HG03095 (cell line): ENCODE data around the gene S1PR5.
"Not testable (repeated sequence)": the region's sequence is repeated elsewhere in the genome, so short reads cannot be mapped to it uniquely, and the experiment has no call there.

ENCODE experiments used
- ATAC-seq: cut with Tn5 transposase; IDR thresholded peaks from one replicate; pipeline ENCODE4 v1.9.1; 2021; ENCODE audit warnings: moderate library complexity; ENCODE audit not compliant: unreplicated experiment

Gene S1PR5

DNA sequence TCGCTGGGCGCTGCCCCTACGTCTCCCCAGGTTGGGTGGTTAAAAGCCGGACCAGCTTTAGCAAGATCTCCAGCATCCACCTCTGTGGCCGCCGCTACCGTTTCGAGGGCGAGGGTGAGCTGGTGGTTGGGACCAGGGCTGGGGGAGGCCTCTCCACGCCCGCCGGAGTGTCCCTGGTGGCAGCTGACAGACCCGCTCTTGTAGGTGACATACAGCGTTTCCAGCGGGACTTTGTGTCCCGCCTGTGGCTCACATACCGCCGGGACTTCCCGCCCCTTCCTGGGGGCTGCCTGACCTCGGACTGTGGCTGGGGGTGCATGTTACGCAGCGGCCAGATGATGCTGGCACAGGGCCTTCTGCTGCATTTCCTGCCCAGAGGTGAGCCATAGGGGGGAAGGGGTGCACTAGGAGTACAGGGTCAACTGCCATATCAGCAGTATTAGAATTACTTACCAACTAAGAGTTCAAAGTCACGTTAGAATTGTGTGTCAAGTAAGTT, 27.6 kb upstream of the S1PR5 start:
- no peak for ATAC-seq

DNA sequence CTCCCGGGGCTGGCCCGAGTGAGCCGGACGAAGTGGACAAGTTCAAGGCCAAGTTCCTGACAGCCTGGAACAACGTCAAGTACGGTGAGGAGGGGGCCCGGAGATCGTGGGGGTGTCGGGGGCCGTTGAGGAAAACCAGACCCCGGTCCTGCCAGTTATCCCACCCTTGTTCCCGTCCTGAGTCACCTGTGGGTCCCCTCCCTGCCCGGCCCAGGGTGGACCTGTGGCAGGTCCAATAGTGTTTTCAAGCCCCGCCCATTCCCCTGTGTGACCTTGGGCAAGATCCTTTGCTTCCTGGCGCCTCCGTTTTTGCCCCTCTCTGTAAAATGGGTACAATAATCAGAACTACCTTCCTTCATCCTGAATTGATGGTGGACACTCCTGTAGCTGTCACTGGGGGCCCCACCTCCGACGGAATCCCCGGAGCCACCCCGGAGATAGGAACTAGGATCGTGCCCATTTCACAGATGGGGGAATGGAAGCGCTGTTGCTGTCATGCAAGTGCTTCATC, 27.1 kb upstream of the S1PR5 start:
- ATAC-seq: no peak

DNA sequence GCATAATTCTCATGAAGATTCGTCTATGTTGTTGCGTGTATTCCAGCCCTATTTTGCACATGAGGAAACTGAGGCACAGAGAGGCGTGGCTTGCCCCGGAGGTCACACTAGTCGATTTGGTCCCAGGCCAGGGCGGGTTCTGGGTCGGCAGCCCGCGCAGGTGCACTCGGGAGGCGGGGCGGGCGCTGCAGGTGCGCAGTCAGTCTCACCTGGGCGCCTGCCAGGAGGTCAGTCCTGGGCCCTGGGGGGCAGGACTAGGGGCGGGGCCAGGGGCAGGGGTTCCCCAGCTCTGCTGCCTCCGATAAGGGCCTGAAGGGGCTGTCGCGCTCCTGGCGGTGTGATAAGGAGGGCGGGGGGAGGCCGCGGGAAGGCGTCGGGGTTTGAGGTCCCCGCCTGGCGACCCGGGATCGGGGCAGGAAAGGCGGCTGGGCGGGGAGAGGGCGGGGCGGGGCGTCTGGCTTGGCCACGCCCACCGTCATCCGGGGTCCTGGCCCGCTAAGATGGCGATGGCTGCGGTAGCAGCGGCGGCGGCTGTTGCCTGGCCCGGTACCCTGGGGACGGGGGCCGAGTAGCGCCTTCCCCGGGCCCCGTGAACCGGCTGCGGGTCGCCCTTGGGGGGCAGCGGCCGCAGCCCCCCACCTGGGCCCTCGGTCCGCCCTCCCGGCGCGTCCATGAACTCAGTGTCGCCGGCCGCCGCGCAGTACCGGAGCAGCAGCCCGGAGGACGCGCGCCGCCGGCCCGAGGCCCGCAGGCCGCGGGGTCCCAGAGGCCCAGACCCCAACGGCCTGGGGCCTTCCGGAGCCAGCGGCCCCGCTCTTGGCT, 26.4 kb upstream of the S1PR5 start, which contains the start of gene ATG4D:
ATG4D (plus strand) TSS at position 485 of the 822 bp plus-strand sequence; CDS start at position 672, 187 bp downstream.
- ATAC-seq: peak; percentile 61

DNA sequence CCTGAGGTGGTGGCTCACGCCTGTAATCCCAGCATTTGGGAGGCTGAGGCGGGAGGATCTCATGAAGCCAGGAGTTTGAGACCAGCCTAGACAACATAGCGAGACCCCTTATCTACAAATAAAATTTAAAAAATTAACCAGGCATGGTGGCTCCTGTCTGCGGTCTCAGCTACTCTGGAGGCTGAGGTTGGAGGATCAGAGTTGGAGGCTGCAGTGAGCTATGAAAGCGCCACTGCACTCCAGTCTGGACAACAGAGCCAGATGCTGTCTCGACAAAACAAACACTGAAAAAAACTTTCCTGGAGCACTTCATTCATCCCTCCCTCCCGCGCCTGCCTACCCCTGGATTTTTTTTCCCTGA, 25.8 kb upstream of the S1PR5 start:
- ATAC-seq: no peak

DNA sequence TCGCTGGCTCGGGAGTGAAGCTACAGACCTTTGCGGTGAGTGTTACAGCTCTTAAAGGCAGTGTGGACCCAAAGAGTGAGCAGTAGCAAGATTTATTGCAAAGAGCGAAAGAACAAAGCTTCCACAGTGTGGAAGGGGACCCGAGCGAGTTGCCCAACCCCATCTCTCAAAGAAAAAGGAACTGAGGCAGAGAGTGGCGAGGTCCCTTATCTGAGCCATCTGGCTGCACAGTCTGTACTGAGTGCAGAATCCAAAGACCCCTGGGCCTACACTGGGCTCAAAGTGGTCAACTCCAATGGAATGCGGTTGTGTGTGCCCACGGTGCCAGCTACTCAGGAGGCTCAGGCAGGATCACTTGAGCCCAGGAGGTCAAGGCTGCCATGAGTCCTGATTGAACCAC, 21.8 kb upstream of the S1PR5 start:
- ATAC-seq: not testable (repeated sequence)

DNA sequence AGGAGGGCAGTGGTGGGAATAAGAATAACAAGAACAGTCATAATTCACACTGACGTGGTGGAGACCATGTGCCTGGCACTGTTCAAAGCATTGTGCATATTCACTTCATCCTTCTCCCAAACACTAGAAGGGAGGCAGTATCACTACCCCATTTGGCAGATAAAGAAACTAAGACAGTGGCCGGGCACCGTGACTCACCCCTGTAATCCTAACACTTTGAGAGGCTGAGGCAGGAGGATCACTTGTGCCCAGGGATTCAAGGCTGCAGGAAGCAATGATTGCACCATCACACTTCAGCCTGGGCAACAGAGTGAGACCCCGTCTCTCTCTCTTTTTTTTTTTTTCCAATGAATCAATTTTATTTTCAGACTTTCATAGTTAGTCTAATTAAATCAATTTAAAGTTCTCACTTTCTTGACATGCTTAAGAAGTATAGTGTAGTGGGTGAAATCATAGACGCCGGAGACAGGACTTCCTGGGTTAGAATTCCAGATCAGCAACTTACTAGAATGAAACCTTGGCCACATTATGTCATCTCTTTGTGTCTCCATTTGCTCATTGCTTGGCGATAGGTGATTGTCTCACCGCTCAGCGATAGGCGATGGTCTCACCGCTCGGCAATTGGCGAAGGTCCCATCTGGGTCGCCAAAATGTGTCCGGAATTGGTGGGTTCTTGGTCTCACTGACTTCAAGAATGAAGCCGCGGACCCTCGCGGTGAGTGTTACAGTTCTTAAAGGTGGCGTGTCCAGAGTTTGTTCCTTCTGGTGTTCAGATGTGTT, 21.1 kb upstream of the S1PR5 start:
- no peak for ATAC-seq

DNA sequence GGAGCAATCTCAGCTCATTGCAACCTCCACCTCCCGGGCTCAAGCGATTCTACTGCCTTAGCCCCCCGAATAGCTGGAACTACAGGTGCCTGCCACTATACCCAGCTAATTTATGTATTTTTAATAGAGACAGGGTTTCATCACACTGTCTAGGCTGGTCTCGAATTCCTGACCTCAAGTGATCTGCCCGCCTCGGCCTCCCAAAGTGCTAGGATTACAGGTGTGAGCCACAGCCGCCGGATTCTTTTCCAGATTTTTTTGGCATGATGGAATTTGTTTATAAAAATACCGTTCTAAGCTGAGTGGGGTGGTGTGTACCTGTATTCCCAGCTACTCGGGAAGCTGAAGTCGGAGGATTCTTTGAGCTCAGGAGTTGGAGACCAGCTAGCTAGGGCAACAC, 20.4 kb upstream of the S1PR5 start:
- ATAC-seq: no peak

DNA sequence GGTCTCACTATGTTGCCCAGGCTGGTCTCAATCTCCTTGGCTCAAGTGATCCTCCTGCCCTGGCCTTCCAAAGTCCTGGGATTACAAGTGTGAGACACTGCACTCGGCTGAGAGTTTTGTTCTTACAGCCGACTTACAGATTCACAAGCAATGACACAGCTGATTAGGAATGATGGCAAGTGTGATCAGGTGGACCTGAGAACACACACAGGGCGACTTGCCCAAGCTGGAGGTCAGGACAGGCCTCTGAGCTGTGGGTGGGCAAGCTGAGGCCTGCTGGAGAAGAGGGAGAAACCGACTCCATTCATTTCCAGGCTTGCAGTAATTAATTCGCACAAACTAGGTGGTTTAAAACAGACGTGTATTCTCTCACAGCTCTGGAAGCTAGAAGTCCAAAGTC, 18.4 kb upstream of the S1PR5 start:
- ATAC-seq: no peak

DNA sequence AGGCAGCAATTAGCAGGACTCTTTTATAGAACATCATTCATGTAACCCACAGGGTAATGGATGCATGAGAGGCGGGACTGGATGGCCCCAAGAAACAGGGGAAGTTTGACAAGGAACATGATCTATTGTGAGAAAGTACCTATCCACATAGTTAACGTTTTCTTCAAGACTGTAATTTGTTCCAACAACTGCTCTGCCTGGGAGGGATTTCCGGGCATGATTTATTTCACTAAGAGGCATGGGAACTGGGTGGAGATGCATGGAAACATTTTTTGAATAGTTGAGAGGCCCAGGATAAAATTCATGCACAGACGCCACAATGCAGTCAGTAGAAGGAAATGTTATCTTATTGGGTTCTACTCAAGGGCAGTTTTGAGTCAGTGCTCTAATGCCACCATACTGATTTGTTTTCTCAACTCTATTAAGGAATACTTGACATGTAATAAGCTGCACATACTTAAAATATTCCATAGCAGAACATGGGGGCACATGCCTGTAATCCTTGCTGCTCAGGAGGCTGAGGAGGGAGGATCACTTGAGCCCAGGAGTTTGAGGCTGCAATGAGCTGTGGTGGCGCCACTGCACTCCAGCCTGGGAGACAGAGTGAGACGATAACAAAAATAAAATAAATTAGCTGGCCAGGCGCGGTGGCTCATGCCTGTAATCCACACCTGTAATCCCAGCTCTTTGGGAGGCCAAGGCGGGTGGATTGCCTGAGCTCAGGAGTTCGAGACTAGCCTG, 16.6 kb upstream of the S1PR5 start:
- no peak for ATAC-seq

DNA sequence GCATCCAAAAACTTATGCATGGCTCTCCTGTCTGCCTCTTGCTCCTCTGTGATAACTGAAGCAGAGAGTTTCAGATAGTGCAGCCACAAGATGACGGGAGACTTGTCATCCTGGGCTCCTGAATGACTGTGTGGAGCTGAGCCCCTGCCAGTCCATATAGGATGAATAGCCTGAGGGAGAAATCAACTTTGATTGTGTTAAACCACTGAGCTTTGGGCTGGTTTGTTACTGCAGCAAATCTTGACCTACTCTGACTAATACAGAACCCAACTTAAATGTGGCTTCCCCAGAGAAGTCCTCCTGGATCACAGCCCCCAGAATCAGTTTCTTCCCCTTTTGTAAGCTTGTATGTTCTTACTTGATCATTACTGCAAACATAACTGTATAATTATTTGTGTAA, 15.2 kb upstream of the S1PR5 start:
- ATAC-seq: no peak

DNA sequence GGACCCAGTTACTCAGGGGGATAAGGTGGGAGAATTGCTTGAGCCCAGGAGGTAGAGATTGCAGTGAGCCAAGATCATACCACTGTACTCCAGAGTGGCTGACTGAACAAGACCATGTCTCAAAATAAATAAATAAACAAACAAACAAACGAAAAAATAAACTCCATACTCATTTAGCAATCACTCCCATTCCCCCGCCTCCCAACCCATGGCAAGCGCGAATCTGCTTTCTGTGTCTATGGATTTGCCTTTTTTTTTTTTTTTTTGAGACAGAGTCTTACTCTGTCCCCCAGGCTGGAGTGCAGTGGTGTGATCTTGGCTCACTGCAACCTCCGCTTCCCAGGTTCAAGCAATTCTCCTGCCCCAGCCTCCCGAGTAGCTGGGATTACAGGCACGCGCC, 9.6 kb upstream of the S1PR5 start:
- ATAC-seq: not testable (repeated sequence)

DNA sequence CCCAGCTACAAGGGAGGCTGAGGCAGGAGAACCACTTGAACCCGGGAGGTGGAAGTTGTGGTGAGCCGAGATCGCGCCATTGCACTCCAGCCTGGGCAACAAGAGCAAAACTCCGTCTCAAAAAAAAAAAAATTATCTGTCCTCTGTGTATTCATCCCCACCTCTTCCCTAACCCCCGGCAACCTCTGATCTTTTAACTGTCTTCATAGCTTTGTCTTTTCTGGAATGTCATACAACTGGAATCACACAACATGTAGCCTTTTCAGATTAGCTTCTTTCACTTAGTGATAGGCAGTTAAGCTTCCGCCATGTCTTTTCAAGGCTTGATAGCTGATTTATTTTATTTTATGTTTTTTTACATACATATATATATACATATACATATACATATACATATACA, 8.4 kb upstream of the S1PR5 start:
- no peak for ATAC-seq

DNA sequence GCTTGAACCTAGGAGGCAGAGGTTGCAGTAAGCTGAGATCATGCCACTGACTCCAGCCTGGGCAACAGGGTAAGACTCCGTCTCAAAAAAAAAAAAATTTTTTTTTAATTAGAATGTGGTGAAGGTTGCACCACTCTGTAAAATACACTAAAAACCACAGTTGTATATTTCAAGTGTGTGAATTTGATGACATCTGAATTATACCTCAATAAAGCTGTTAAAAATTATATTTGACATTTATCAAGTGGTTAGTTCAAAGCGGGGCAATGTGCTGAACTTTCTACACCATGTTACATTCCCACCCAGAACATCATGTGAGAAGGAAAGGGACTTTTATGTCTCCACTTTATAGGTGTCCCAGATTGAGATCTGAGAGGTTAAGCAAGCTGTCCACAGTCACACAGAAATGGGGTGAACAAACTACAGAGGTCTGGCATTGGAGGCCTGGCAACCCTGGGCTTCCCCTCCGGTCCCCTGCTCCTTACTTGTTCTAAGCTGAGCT, 5.9 kb upstream of the S1PR5 start:
- ATAC-seq: no peak

DNA sequence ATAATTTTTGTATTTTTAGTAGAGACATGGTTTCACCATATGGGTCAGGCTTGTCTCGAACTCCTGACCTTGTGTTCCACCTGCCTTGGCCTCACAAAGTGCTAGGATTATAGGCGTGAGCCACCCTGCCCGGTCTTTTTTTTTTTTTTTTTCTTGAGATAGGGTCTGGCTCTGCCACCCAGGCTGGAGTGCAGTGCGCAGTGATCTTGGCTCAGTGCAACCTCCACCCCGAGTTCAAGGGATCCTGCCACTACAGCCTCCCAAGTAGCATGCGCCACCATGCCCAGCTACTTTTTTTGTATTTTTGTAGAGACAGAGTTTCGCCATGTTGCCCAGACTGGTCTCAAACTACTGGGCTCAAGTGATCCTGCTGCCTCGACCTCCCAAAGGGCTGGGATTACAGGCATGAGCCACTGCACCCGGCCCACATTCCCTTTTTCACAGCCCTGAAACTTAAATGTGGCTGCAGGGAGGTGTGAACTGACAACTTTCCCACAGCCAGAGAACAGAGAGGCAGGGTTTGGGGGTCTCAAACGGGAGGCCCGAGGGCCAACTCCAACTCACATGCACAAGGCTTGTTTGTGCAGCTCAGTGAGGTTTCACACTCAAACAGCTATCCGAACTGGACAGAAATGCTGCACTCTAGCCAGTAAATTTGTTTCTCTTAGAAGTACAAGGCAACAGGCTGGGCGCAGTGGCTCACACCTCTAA, 4.4 kb upstream of the S1PR5 start:
- ATAC-seq: no peak

DNA sequence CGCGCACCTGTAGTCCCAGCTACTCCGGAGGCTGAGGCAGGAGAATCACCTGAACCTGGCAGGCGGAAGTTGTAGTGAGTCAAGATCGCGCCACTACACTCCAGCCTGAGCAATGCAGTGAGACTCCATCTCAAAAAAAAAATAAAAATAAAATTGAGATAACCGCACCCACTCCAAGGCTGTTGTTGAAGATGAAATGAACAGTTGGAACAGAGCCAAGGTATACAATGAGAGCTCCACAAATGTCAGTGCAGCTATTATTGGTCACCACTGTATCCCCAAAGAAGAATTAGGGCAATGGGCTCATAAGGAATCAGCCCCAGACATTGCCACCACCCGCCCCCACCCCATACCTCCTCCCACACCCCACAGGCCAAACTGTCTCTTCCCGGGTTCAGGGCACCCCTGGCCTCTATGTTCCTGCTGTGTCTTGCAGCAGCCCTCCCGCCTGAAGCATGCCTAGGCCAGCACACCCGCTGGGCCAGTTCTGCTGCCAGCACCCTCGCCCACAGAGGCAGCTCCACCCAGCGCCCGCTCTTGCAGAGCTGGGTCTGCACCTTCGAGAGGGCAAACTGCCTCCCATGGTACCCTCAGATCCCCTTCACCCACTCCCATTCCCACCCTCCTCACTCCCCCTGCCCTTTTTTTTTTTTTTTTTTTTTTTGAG, 3.5 kb upstream of the S1PR5 start:
- no peak for ATAC-seq

DNA sequence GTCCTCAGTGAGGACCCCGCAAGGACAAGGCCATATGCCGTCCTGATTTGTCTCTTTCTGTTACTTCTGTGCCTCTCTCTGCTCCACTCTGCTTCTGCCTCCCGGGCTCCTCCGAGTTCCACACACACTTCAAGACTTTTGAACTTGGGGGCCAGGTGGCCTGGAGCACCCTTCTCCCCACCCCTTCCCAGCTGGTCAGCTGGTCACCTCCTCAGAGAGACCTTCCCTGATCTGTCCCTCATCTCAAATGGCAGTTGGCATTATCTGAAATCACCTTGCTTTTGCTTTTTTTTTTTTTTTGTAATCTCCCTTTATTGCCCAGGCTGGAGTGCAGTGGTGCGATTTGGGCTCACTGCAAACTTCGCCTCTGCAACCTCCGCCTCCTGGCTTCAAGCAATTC, 2.2 kb upstream of the S1PR5 start:
- ATAC-seq: no peak

DNA sequence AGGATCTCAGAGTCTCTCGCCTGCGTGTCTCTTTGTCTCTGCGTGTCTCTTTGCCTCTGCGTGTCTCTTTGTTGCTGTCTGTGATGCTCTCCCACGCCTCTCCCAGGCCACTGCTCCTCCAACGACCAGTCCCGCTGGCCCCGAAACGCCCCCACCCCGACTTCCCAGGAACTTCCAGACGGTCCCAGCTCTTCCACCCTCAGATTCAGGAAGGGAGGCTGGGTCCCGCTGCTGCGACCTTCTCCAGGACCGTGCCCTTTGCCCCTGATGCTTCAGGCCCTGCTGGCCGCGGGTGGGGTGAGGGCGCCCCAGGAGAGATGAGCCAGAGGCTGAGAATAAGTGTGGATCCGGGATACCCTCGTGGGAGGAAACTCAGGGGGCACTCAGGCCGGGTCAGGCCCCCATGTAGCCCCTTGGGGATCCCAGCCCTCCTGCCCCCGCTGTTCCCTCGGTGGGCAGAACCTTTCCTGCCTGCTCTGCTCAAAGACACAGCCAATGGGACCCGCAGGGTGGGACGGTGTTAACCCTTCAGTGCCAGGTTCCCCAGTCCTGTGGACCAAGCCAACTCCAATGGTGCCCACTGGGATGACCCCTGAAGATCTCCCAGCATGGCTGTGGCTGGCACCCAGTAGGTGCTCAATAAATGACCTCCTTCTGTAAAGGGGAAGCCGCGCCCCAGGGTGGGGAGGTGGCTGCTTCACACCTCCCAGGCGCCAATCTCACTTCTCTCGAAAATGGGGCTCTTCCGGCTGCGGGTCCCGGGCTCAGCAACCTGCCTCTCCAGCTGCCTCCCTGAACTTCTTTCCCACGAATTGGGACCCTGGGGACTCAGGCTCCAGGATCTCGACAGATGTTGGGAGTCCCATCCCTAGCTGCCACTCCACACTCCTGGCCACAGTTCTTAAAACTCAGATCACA, 1.5 kb upstream of the S1PR5 start:
- no peak for ATAC-seq

DNA sequence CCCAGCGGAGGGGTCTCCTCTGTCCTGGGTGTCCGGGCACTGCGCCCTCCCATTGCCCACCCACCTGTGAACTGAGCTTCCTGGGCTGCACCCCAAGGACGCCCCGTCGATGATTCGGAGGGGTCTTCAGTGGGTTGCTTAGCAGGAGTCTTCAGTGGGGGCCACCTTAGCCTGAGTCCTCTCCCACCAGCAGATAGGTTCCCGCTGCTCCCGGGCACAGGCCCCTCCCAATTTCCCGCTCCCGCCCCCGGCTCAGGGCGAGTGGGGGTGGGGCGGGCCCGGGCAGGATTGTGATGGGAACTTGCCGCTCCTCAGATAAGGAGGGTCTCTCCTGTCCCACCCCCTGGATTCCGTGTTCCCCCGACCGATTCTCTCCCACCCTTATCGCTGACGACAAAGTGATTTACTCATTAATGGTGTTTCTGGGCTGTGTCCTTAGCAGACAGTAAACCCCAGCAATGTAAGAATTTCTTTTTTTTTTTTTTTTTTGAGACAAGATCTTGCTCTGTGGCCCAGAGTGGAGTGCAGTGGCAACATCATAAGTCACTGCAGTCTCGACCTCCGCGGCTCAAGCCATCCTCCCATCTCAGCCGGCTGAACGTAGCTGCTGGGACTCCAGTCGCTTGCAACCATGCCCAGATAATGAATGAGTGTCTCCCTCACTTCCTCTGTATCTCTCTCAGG, 655 bp upstream of the S1PR5 start:
- ATAC-seq: no peak
